NCI-H2171 (cell line): ENCODE results near the gene DLG2.

ENCODE experiments used
- DNase-seq: peaks from one replicate; lab custom pipeline; 2025; lab: John Stamatoyannopoulos, UW

DLG2 gene

DNA sequence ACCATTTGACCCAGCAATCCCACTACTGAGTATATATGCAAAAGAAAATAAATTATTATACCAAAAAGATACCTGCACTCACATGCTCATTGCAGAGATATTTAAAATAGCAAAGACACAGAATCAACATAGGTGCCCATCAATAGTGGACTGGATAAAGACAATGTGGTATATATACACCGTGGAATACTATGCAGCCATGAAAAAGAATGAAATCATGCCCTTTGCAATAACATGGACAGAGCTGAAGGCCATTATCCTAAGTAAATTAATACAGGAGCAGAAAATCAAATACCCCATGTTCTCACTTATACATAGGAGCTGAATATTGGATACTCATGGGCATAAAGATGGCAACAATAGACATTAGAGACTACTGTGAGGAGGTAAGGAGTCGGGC, 68.7 kb downstream of the DLG2 start:
- no peak for DNase-seq

DNA sequence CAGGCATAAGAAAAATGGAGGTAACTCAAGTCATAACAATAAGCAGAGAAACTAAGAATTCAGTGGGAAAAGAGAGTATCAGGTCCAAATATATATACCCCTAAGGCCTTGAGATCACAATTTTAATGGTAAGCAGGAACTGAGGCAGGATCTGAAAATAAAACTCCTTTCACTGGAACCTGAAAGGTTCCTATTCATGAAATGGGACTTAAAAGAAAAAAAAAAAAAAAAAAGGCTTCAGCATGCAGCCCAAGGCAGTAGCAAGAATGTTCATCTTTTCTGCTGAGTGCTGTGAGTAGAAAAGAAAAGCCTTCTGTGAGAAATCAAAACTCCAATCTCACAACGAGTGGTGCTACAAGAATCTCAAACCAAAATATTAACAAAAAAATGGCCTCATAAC, 75.3 kb downstream of the DLG2 start:
- no peak for DNase-seq

DNA sequence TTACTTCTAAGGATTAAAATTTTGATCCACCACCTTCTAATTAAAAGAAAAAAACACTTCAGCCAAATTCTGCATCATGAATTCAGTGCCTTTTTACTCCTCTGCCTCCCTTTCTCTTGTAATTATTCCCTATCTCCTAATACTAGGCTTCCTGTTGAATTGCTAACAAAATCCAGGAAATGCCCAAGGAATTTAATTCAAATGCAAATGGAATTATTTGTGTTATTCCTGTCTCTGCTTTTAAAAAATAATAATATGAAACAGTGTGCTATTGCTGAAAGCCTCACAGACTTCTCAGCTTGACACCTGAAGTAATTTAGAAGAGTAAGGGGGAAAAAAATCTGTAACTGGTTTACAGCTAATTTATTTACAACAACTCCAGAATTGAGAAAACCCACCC, 85.5 kb downstream of the DLG2 start:
- DNase-seq = no peak

DNA sequence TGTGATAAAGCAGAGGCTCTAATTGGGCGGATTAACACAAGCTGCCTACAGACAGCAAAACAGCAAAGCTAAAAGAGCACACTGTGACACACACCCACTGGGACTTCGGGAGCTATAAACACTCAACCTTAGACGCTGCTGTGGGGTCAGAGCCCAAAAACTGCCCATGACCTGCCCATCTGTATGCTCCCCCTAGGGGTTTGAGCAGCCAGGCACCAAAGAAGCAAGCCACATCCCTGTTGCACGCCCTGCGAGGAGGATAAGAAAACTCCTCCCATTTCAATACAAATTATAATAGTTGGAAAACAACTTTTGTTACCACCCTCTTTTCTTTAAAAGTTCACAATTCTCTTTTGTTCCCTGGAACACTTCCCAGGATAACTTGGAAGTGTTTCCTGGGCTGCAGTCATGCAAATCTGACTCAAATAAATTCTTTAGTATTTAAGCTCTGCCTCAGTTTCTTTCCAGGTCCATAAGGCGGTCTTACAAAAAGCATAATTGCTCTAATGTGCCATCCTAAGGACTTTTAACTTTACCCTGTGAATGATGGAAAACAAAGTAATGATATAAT, 86.4 kb downstream of the DLG2 start:
- no peak for DNase-seq

DNA sequence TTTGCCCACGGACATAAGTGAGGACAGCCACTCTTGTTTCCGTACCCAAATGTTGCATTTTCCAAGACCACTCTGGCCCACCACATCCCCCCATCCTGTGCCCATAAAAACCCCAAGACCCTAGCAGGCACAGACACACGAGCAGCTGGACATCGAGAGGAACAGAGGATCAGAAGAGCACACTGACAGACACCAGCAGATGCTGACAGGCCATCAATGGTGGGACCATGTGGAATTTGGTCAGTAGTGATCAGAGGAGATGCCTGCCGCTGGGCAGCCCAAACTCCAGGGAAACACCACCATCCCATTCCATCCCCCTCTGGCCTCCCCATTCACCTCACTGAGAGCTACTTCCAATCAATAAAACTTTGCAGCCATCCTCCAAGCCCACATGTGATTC, 87.0 kb downstream of the DLG2 start:
- DNase-seq = no peak

DNA sequence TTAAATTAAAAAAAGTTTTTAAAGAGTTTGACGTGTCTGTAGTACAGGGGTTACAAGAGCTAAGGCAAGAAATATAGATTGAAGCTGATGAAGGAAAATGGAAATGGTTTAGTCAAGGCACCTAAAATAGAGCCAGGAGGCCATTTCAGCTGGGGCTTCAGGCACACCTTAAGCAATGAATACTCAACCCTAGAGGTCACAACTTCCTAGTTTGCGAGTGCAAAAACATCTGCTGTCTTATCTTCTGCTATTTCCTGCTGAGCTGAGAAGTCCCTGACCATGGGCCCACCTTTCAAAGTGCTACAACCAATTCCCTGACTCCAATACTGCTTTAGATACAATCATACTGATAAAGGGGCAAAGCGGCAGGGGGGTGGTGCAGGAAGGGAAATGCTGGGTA, 87.4 kb downstream of the DLG2 start:
- no peak for DNase-seq

DNA sequence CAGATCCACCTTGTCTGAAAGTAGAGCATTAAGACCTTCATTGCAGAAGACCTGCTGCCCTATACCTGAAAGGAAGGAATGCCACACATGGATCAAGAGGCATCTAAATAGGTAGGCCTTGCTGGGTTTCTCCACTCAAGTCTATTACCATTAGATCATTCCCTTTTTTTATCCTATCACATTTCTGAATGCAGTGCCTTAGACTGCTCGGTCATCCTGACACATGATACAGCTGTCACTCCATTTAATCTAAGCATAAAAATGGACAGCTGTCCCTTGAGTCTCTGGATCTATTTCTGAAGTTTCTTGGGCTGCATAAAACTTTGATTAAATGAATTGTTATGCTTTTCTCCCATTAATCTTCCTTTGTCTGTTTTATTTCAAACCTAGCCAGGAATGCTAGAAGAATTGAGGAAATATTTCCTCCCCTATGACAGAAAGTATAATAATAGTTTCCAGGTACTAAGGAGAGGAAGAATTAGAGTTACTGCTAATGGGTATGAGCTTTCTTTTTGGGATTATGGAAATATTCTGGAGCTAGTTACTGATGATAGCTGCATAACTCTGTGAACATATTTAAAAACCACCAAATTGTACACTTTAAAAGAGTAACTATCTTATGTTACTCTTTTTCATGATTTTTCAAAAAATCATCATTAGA, 88.0 kb downstream of the DLG2 start:
- DNase-seq = no peak

DNA sequence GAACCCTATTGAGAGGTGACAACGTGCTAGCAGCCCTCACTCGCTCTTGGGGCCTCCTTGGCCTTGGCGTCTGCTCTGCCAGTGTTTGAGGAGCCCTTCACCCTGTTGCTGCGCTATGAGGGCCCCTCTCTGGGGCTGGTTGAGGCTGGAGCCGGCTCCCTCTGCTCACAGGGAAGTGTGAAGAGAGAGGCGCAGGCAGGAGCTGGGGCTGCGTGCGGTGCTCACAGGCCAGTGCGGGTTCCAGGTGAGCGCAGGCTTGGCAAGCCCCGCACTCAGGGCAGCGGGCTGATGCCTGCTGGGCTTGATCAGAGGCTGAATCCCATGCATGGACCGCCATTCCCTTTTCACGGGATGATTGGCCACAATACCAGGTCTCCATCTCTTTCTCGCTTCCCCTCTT, 90.7 kb downstream of the DLG2 start:
- no peak for DNase-seq

DNA sequence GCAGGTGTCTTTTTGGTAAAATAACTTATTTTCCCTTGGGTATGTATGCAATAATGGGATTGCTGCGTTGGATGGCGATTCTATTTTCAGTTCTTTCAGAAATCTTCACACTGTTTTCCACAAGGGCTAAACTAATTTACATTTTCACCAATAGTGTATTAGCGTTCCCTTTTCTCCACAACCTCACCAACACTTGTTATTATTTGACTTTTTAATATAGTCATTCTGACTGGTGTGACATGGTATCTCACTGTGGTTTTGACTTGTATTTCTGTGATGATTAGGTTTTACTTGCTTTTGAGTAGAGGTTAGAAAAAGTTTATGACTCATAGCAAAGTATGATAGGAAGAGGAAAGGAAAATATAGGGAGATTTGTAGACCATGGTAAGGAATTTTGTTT, 92.3 kb downstream of the DLG2 start:
- no peak for DNase-seq

DNA sequence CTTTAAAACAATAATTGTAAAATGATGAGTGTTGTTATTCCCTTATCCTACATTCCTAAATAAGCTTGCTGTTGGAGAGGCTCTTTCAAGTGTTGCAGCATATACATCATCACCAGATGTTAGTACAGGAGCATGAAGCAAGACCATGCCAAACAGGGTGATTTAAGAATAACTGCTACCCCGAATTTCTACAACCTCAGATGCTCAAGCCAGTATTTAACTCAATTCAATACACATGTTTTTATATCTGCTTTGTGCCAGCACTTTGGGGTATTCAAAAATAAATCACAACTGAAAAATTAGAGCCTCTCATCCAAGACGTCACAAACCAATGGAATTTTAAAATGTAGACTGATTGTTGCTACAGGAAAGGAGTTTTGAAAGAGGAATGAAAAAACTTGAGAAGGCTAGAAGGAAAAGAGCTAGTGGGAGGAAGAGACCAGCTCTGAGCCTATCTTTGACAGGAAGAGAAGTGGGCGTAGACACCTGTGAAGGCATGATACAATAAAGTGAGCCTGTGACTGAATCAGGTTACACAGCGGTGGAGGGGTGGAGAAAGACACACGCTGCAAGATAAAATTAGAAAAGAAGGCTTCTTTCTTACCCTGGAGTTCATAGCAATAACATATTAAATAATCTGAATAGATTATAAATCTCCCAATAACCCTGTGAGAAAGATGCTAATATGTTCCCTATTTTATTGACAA, 95.8 kb downstream of the DLG2 start:
- no peak for DNase-seq

DNA sequence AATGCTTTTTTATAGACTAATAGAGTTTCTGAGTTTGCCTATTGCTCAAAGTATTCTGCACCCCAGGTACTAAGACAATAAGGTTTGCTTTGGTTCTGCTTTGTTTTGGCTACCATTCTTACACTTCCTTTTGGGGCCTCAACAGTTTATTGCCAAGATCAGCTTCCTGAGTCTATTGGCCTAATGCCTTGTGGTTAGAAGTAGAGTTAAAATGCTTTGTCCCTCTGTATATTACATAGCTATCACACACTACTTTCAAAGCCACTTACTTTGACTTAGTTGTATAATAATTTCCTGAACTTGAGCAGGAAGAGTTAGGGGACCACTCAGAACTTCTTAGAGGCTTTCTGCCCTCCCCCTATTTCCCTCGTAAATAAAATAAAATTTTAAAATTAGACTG, 96.5 kb downstream of the DLG2 start:
- DNase-seq = no peak

DNA sequence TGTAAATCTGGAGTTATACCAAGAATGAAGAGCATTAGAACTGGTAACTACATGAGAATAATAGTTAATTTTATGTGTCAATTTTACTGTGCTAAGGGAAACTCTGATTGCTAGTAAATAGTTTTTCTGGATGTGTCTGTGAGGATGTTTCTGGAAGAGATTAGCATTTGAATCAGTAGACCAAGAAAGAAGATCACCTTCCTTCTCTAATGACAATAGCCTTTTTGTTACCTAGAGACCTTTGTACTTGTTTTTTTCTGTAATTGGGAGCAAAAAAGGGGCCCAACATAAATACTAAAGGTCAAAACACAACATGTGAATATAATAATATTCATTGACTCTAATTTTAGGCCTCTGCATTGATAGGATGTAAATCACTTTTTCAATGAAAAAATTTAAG, 100.6 kb downstream of the DLG2 start:
- no peak for DNase-seq

DNA sequence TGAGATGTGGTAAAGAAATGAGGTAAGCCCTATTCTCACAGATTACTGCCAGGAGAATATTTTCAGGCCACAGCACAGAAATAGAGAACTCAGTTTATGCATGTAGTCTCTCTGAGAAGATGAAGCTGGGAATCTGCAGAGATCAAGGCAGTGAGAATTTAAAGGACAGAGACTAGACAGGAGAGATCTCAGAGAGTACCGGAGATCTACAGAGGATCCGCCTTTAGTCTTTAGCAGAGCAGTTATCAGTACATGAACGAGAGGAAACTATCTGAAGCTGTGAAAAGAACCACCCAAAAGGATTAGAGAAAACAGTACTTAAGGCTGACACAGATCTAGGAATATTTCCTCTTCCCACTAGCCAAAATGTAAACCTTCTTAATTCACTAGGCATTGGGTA, 101.5 kb downstream of the DLG2 start:
- DNase-seq = no peak

DNA sequence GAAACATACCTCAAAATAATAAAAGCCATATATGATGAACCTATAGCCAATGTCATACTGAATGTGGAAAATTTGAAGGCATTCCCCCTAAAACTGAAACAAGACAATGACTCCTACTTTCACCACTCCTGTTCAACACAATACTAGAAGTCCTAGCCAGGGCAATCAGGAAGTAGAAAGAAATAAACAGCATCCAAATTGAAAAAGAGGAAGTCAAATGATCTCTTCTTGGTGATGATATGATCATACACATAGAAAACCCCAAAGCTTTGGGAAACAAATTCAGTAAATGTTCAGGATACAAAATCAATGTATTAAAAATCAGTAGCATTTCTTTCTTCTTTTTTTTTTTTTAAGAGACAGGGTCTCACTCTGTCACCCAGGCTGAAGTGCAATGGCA, 109.9 kb downstream of the DLG2 start:
- DNase-seq = no peak

DNA sequence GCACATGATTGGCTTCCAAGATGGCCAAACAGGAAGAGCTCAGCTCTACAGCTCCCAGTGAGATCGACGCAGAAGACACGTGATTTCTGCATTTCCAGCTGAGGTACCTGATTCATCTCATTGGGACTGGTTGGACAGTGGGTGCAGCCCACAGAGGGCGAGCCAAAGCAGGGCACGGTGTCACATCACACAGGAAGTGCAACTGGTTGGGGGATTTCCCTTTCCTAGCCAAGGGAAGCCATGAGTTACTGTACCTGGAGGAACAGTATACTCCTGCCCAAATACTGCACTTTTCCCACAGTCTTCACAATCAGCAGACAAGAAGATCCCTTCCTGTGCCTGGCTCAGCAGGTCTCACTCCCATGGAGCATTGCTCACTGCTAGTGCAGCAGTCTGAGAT, 131.2 kb downstream of the DLG2 start:
- no peak for DNase-seq

DNA sequence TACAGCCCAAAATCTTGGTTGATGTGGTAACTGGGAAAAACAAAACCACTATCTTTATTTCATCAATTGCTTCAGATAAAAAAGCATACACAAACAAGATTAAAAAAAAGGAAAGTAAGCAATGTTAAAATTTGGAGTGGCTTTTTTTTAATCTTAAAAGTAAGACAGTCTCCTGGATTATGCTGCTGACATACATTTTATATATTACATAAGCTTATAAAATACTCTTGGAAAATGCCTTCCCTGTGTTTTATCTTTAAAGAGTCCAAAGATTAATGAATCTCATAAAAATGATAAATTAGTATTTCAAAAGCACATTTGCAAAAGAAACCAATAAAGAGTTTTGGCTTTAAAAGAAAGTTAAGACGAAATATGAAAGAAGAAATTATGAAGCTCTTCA, 132.7 kb downstream of the DLG2 start:
- DNase-seq = no peak

DNA sequence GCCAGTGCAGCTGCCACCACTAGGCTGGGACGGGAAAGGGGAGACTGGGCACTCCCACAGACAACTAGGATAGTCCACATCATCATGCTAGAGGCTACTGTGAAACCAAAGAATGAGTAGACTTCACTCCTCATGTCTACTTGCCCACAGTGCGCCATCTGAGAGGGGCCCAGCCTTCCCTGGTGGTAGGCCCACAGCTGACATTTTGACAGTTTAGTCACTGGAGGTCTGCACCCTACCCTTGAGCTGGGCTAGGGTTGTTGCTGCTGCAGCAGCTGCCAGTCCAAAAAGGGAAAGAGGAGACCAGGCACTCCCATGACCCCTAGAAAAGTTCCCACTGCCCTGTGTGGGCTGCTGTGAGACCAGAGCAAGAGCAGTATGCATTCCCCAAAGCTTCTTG, 141.2 kb downstream of the DLG2 start:
- no peak for DNase-seq

DNA sequence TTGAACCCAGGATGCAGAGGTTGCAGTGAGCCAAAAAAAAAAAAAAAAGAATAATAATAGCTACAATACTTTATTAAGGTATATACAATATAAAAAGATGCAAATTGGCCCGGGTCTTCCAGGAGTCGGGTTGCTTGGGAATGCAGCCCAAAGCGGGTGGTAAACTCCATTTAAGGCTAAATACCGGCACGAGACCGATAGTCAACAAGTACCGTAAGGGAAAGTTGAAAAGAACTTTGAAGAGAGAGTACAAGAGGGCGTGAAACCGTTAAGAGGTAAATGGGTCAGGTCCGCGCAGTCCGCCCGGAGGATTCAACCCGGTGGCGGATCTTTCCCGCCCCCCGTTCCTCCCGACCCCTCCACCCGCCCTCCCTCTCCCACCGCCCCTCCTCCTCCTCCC, 143.3 kb downstream of the DLG2 start:
- DNase-seq = no peak

DNA sequence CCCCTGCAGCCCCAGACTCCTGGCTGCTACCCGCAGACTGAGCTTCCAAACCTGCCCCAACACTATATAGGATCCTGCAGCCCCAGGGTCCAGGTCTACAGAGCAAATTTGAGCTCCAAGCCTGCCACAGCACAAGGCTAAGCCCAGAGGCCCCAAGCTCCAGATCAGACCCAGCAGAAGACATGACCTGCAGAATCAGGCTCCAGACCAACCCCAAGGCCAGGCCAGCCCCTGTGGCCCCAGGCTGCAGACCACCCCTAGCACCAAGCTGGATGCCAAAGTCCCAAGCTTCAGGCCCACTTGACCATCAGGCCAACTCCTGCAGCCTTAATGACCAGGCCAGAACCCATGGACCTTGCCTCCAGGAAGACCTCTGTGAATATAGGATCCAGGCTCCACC, 145.3 kb downstream of the DLG2 start:
- no peak for DNase-seq

DNA sequence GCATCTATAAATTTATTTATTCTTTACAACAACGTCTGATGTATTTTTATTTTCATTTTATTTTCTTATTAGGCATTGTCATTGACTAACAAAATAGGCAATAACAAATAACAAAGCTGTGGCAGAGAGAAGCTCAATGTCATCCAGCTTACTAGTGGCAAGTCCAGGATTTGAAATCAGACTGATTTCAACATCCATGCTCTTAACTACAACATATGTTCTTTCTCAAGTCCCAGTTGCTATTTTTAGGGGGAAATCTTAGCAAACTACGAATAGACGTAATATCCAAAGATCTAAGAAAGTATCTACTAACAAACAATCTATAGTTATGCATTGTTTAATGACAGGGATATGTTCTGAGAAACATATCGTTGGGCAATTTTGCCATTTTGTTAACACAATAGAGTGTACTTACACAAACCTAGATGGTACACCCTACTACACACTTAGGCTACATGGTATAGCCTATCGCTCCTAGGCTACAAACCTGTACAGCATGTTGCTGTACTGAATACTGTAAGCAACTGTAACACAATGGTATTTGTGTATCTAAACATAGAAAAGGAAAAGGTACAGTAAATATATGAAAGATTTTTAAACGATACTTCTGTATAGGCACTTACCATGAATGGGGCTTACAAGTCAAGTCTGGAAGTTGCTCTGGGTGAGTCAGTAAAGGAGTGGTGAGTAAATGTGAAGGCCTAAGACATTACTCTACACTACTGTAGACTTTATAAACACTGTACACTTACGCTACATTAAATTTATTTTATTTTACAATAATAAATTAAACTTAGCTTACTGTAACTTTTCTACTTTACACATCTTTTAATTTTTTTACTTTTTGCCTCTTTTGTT, 151.3 kb downstream of the DLG2 start:
- no peak for DNase-seq

DNA sequence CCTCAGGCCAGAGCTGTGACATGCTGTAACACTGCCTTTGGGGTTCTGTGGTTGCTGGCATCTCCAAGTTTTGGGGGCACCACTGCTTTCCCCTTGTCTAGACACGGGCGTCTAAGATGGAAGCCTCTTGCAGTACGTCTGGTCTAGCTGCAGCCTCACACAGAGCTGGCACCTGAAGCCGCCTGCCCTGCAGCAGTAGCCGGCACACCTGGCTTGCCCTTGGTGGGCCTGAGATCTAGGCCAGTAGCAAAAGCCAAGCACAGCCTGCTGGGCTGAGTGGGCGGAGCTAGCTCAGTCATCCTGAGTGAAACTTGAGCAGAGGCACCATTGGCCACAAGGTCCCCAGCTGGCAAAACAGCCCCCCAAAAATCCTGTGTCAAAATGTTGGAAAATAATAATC, 154.2 kb downstream of the DLG2 start:
- no peak for DNase-seq

DNA sequence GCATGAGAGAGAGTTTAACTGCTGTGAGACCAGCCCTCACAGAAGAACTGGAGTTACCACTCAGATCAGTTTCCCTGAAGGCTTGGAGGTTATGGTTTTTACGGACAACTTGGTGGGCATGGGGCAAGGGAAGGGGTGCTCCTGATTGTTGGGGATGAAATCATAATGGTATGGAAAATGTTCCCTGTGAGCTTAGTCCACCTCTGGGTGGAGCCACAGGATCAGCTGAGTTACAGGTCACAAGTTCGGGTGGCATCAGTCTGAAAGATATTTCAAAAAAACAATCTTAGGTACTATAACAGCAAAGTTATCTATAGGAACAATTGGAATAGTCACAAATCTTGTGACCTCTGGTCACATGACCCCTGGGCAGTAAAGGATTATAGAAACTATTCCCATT, 162.9 kb downstream of the DLG2 start:
- no peak for DNase-seq

DNA sequence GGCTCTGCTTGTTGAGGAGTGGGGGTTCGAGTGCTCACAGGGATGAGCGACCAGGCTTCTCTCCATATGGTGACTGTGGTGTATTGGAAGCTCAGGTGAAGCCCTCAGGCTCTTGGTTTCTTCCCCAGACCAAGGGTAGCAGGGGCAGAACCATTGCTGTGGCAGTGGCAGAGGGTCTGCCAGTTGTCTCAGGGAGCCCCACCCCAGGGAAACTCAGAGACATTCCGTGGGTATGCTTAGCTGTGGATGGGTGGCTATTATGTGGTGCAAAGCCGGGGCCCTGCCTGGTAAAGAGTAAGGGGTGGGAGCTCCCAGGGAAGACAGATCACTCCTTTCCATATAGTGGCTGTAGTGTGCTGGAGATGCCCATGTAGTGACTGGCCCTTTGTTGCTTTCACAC, 167.8 kb downstream of the DLG2 start:
- DNase-seq = no peak
